IMR-90 (cell line): ENCODE measurements around the gene RSBN1L. TPM values are rescaled to one million over a fixed set of nuclear protein-coding genes. Genes with fewer than 3 reads are reported as not detected.
A peak's percentile ranks its signal among the peaks of the same experiment; 100 is the strongest.

ENCODE experiments used
- ATAC-seq: fragments of 200-7000 bp; cut with Tn5 transposase; 2 replicates; pipeline ENCODE4 v1.9.1; 2020; ENCODE audit warnings: low read depth, mild to moderate bottlenecking, moderate library complexity
- BruUV-seq: library from RNA; stranded (reverse); fragments of 400-500 nt; replicated peaks from 2 replicates; lab custom pipeline; 2021; lab: Mats Ljungman, UMichigan
- CTCF ChIA-PET: fragments of 300-600 bp; formaldehyde crosslinking; extraction: SDS; loops from one replicate; lab custom pipeline; 2021; ENCODE audit warnings: antibody characterized with exemption; lab: Yijun Ruan, JAX
- POLR2A ChIA-PET: fragments of 300-600 bp; sonication (Branson Sonifier 250); formaldehyde crosslinking; loops from one replicate; lab custom pipeline; 2022; ENCODE audit warnings: antibody characterized with exemption; ENCODE audit not compliant: unreplicated experiment; lab: Charles Lee
- DNase-seq: peaks from one replicate; pipeline ENCODE4 v3.0.0; 2013
- H2AFZ ChIP-seq: replicated peaks from 2 replicates; pipeline ENCODE3; 2013; ENCODE audit warnings: low read length, mild to moderate bottlenecking; ENCODE audit not compliant: poor library complexity
- H2AK5ac ChIP-seq: 2 replicates; pipeline ENCODE4 v1.6.1; 2013; ENCODE audit warnings: low read depth, low read length, inconsistent platforms
- H2AK9ac ChIP-seq: replicated peaks from 2 replicates; pipeline ENCODE3; 2013; ENCODE audit warnings: mild to moderate bottlenecking, low read depth, low read length, moderate library complexity; ENCODE audit not compliant: poor library complexity
- H2BK120ac ChIP-seq: 2 replicates; pipeline ENCODE4 v1.6.1; 2013; ENCODE audit warnings: low read depth, low read length, inconsistent platforms
- H2BK15ac ChIP-seq: 3 replicates; pipeline ENCODE4 v1.6.1; 2013; ENCODE audit warnings: low read depth, low read length, inconsistent platforms
- H2BK20ac ChIP-seq: 2 replicates; pipeline ENCODE4 v1.6.1; 2013; ENCODE audit warnings: low read depth, mild to moderate bottlenecking, inconsistent platforms, low read length, moderate library complexity
- H2BK5ac ChIP-seq: 2 replicates; pipeline ENCODE4 v1.6.1; 2013; ENCODE audit warnings: mild to moderate bottlenecking, low read depth, low read length, inconsistent platforms; ENCODE audit not compliant: poor library complexity, severe bottlenecking
- H3K14ac ChIP-seq: replicated peaks from 2 replicates; pipeline ENCODE4 v1.6.1; 2013; ENCODE audit warnings: low read depth, low read length, inconsistent platforms
- H3K18ac ChIP-seq: 2 replicates; pipeline ENCODE4 v1.6.1; 2013; ENCODE audit warnings: low read depth, low read length, control low read depth
- H3K23ac ChIP-seq: 2 replicates; pipeline ENCODE4 v1.6.1; 2013; ENCODE audit warnings: low read depth, low read length, inconsistent platforms
- H3K27ac ChIP-seq: 2 replicates; pipeline ENCODE4 v1.5.1; 2013; ENCODE audit warnings: mild to moderate bottlenecking, control low read depth, low read length; ENCODE audit not compliant: insufficient read depth
- H3K27me3 ChIP-seq: 2 replicates; pipeline ENCODE4 v1.6.1; 2013; ENCODE audit warnings: low read length; ENCODE audit not compliant: control insufficient read depth, insufficient read depth
- H3K36me3 ChIP-seq: 2 replicates; pipeline ENCODE4 v1.6.1; 2013; ENCODE audit warnings: low read length, mixed read lengths; ENCODE audit not compliant: control insufficient read depth, insufficient read depth
- H3K4ac ChIP-seq: 2 replicates; pipeline ENCODE4 v1.6.1; 2013; ENCODE audit warnings: low read depth, low read length, inconsistent platforms
- H3K4me1 ChIP-seq: 2 replicates; pipeline ENCODE4 v1.6.1; 2013; ENCODE audit warnings: low read length, mixed read lengths; ENCODE audit not compliant: control insufficient read depth, insufficient read depth
- H3K4me2 ChIP-seq: 2 replicates; pipeline ENCODE4 v1.6.1; 2013; ENCODE audit warnings: low read depth, mild to moderate bottlenecking, control low read depth, low read length, moderate library complexity
- H3K4me3 ChIP-seq: 2 replicates; pipeline ENCODE4 v1.5.1; 2013; ENCODE audit warnings: low read depth, mild to moderate bottlenecking, control low read depth, low read length, moderate library complexity; ENCODE audit not compliant: insufficient read depth
- H3K56ac ChIP-seq: 2 replicates; pipeline ENCODE4 v1.6.1; 2013; ENCODE audit warnings: low read length, inconsistent platforms; ENCODE audit not compliant: insufficient read depth; ENCODE audit errors: extremely low read depth
- H3K79me1 ChIP-seq, 2 experiments: 2 replicates each; pipeline ENCODE4 v1.6.1; 2013; ENCODE audit warnings: low read length in 2 of 2, inconsistent platforms in 1 of 2, low read depth in 1 of 2
- H3K9ac ChIP-seq: 2 replicates; pipeline ENCODE4 v1.6.1; 2013; ENCODE audit warnings: low read depth, low read length, control low read depth
- H3K9me1 ChIP-seq: 2 replicates; pipeline ENCODE4 v1.6.1; 2013; ENCODE audit warnings: low read length, inconsistent platforms; ENCODE audit not compliant: insufficient read depth
- H3K9me3 ChIP-seq: 2 replicates; pipeline ENCODE4 v1.6.1; 2013; ENCODE audit warnings: low read length; ENCODE audit not compliant: control insufficient read depth, insufficient read depth
- H4K20me1 ChIP-seq: 2 replicates; pipeline ENCODE4 v1.6.1; 2013; ENCODE audit warnings: low read length, inconsistent platforms; ENCODE audit not compliant: insufficient read depth
- H4K5ac ChIP-seq: 2 replicates; pipeline ENCODE4 v1.6.1; 2013; ENCODE audit warnings: mild to moderate bottlenecking, low read depth, low read length, control low read depth
- H4K8ac ChIP-seq, 2 experiments: 2 replicates each; pipeline ENCODE4 v1.6.1; 2013; ENCODE audit warnings: low read depth in 2 of 2, low read length in 2 of 2, control low read depth in 1 of 2, inconsistent platforms in 1 of 2
- H4K91ac ChIP-seq: 2 replicates; pipeline ENCODE4 v1.6.1; 2013; ENCODE audit warnings: low read depth, low read length, inconsistent platforms; ENCODE audit not compliant: insufficient read depth
- CEBPB ChIP-seq: IDR thresholded peaks from 2 replicates; pipeline ENCODE4 v1.6.1; 2012; ENCODE audit warnings: low read depth, low read length, improper control_type of control experiment
- ELK1 ChIP-seq: fragments of 150-350 bp; IDR thresholded peaks from 2 replicates; pipeline ENCODE4 v1.6.1; 2016; ENCODE audit warnings: low read depth, mild to moderate bottlenecking, low read length, moderate library complexity, borderline replicate concordance
- FOS ChIP-seq: fragments of 150-350 bp; IDR thresholded peaks from 2 replicates; pipeline ENCODE4 v1.6.1; 2016; ENCODE audit warnings: low read depth, low read length
- MXI1 ChIP-seq: IDR thresholded peaks from 2 replicates; pipeline ENCODE4 v1.6.1; 2012; ENCODE audit warnings: low read depth, mild to moderate bottlenecking, low read length, moderate library complexity, borderline replicate concordance
- NFE2L2 ChIP-seq: fragments of 150-350 bp; IDR thresholded peaks from 2 replicates; pipeline ENCODE4 v1.6.1; 2016; ENCODE audit warnings: low read depth, mild to moderate bottlenecking, low read length
- RAD21 ChIP-seq: IDR thresholded peaks from 2 replicates; pipeline ENCODE4 v1.6.1; 2012; ENCODE audit warnings: low read length, improper control_type of control experiment
- RCOR1 ChIP-seq: IDR thresholded peaks from 2 replicates; pipeline ENCODE4 v1.6.1; 2012; ENCODE audit warnings: mild to moderate bottlenecking, low read length, improper control_type of control experiment; ENCODE audit not compliant: insufficient replicate concordance
- RFX5 ChIP-seq: IDR thresholded peaks from 2 replicates; pipeline ENCODE4 v1.8.0; 2012; ENCODE audit warnings: low read depth, mild to moderate bottlenecking, low read length, moderate library complexity
- SMC3 ChIP-seq: fragments of 150-350 bp; IDR thresholded peaks from 2 replicates; pipeline ENCODE4 v1.6.1; 2016; ENCODE audit warnings: low read depth, mild to moderate bottlenecking, antibody characterized with exemption, low read length, moderate library complexity
- WGBS, 2 experiments: methylation state at CpG; one replicate each; pipeline versions ENCODE4 v1.1.5 to v1.1.7; 2013; ENCODE audit warnings: missing lambda C conversion rate in 2 of 2; ENCODE audit not compliant: insufficient read length in 1 of 2; ENCODE audit errors: extremely low coverage in 2 of 2; 5-methylcytosine and 5-hydroxymethylcytosine counted together
- dilution Hi-C: fragments of 300-500 bp; cut with HindIII; formaldehyde crosslinking; loops from one replicate; pipeline ENCODE4 v1.14.3; 2018; ENCODE audit warnings: low sequenced_read_pairs; ENCODE audit not compliant: unreplicated experiment
- in situ Hi-C: fragments of 300-500 bp; cut with MboI; formaldehyde crosslinking; loops from 3 replicates; pipeline ENCODE4 v1.14.3; 2019; ENCODE audit warnings: low sequenced_read_pairs, inconsistent platforms, mixed read lengths
- intact Hi-C: fragments of 100-400 bp; cut with micrococcal nuclease; formaldehyde crosslinking; loops from 2 replicates; pipeline ENCODE4 v1.10.0; 2022
- polyA plus RNA-seq, 3 experiments: library from polyadenylated mRNA; depleted of rRNA; stranded (reverse); fragments of >200 nt; gene quantifications; 2 replicates each; pipeline ENCODE4 v1.2.3, GENCODE V29; 2012; ENCODE audit warnings: low replicate concordance in 1 of 3
- total RNA-seq: library from RNA; depleted of rRNA; stranded (reverse); fragments of >200 nt; gene quantifications from 2 replicates; pipeline ENCODE4 v1.2.3, GENCODE V29; 2012
- TF ChIP-seq, protein P1 (sequence below): conservative IDR thresholded peaks from 2 replicates; pipeline ENCODE4 v1.5.1; 2012; ENCODE audit warnings: mild to moderate bottlenecking, low read depth, low read length, improper control_type of control experiment

Gene RSBN1L
- total and polyA plus RNA-seq, 2 of the 4 experiments (the other 2 are of a cell fraction), result 7.8 to 14.7 TPM

DNA sequence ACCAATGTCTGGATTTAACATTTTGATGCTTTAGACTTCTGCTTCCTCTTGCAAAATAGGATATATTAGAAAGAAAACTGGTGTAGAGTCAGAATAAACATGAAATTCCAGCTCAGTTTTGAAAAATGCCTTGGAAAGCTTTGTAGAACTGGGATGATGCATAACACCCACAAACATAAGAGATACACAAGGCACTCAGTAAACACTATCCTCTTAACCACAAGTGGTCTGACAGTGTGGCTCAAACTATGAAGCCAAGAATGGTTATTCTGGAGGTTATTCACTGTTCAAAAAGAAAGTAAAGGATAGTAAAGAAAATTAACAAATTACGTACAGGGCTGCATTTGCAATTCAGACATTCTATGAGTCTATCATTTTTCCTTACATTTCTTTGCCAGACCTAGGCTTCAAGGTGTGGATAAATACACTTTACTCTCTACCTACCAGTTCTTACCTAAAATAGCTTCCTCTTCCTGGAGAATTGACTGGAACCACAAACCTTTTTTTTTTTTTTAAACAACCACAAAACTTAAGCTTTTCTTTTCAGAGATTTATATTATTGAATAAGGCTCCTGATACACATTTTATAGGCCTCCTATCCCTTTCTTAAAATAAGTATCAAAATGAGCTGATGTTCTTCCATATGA, 9.0 kb upstream of the RSBN1L start:
- H4K91ac ChIP-seq, result no peak overlapping the region
- no peak overlapping the region for H3K27ac ChIP-seq
- no peaks in the 10 kb centered on the region for H3K9me3 ChIP-seq
- no peak overlapping the region for H2AFZ ChIP-seq
- no peak overlapping the region for H3K23ac ChIP-seq
- H3K18ac ChIP-seq, result no peak overlapping the region
- peaks cover 31% of the 10 kb centered on the region; the same call in 1 of the 2 replicates for H4K20me1 ChIP-seq
- H2AK5ac ChIP-seq, result no peak overlapping the region
- H4K5ac ChIP-seq, result no peak overlapping the region
- no peak overlapping the region for H2BK20ac ChIP-seq
- H3K4me3 ChIP-seq, result no peak overlapping the region
- no TSS peak for BruUV-seq
- H4K8ac ChIP-seq, result no peak overlapping the region
- peaks cover 19% of the 10 kb centered on the region; the same call in 1 of the 2 replicates for H3K4me1 ChIP-seq
- H3K9me1 ChIP-seq, result peaks cover 20% of the 10 kb centered on the region
- CTCF ChIA-PET, result interaction anchor here (0.5 to 0.6 kb wide), 3 partner anchors 33 to 176 kb away, joined by 3 to 4 read pairs (median 3); no protein-coding TSS in a partner anchor
- dilution Hi-C loops (no loop called here), in situ Hi-C loops (no loop called here), intact Hi-C loops (loop anchor here (1.0 kb wide), 1 partner anchor 9 kb away; the partner anchor contains the start of gene RSBN1L)
- no peak overlapping the region for H2AK9ac ChIP-seq
- H3K4me2 ChIP-seq, result peak overlapping the region; percentile 97
- no peak overlapping the region for H3K9ac ChIP-seq
- POLR2A ChIA-PET, result interaction anchor here (0.6 kb wide), 1 partner anchor 73 kb away, joined by 3 read pairs; no protein-coding TSS in a partner anchor
- no peak overlapping the region for H3K14ac ChIP-seq
- H3K79me1 ChIP-seq, result peaks cover 29 to 71% of the 10 kb centered on the region in 2 experiments
- H2BK120ac ChIP-seq, result no peak overlapping the region
- peak; percentile 90 for ATAC-seq
- no peak overlapping the region for H2BK15ac ChIP-seq
- no peak overlapping the region; the same call in 1 of the 2 replicates for H3K4ac ChIP-seq
- peak; percentile 85 for DNase-seq
- TF ChIP-seq FOS, result peak; percentile 29; the same call in 1 of the 2 replicates
- TF ChIP-seq RFX5, result no peak
- TF ChIP-seq RAD21, result no peak
- TF ChIP-seq ELK1, result no peak
- TF ChIP-seq MXI1, result no peak
- peak; percentile 37; the same call in 1 of the 2 replicates for TF ChIP-seq CEBPB
- TF ChIP-seq SMC3, result no peak
- TF ChIP-seq NFE2L2, result no peak
- peak; percentile 36 for TF ChIP-seq RCOR1
- TF ChIP-seq, protein P1, sequence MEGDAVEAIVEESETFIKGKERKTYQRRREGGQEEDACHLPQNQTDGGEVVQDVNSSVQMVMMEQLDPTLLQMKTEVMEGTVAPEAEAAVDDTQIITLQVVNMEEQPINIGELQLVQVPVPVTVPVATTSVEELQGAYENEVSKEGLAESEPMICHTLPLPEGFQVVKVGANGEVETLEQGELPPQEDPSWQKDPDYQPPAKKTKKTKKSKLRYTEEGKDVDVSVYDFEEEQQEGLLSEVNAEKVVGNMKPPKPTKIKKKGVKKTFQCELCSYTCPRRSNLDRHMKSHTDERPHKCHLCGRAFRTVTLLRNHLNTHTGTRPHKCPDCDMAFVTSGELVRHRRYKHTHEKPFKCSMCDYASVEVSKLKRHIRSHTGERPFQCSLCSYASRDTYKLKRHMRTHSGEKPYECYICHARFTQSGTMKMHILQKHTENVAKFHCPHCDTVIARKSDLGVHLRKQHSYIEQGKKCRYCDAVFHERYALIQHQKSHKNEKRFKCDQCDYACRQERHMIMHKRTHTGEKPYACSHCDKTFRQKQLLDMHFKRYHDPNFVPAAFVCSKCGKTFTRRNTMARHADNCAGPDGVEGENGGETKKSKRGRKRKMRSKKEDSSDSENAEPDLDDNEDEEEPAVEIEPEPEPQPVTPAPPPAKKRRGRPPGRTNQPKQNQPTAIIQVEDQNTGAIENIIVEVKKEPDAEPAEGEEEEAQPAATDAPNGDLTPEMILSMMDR, result no peak
- H3K56ac ChIP-seq, result no peak overlapping the region
- H3K36me3 ChIP-seq, result peaks cover 11% of the 10 kb centered on the region
- peak overlapping the region; percentile 76 for H2BK5ac ChIP-seq
- H3K27me3 ChIP-seq, result no peaks in the 10 kb centered on the region
- no CpG with 5 or more reads among the region's 1 CpG for WGBS, 2 experiments
